Myocyte (in vitro differentiated cells): Measurements from ENCODE around the gene ALG6. TPM values are rescaled to one million over a fixed set of nuclear protein-coding genes. Genes with fewer than 3 reads are reported as not detected.
"Not testable (repeated sequence)": the region's sequence is repeated elsewhere in the genome, so short reads cannot be mapped to it uniquely, and the experiment has no call there.

Experiments used
- DNase-seq: peaks from one replicate; pipeline ENCODE4 v3.0.0-alpha.2; 2012; ENCODE audit warnings: low read depth
- total RNA-seq: library from RNA; depleted of rRNA; stranded (reverse); fragments of >200 nt; gene quantifications from 2 replicates; pipeline ENCODE4 v1.2.3, GENCODE V29; 2014

ALG6 gene
- total RNA-seq, 1 donor from 2014 or later, result 7.5 TPM

DNA sequence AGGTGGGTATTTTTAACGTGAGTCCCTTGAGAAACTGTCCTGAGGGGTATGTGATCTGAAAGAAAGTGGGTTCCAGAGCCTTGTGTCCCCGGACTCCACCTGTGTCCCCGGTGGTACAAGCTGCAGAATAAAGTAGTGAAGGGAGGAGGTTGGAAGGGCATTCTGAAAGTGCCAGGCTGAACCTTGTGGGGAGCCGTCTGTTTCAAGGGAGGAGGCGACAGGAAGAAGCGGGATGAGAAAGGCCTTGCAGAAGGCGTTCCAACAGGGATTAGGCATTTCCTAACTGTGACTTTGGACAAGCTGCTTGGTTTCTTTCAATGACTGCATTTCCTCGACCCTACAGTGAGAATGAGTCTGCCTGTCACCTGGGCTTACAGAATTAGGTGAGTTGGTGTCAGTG, 39.3 kb upstream of the ALG6 start:
- DNase-seq, result no peak

DNA sequence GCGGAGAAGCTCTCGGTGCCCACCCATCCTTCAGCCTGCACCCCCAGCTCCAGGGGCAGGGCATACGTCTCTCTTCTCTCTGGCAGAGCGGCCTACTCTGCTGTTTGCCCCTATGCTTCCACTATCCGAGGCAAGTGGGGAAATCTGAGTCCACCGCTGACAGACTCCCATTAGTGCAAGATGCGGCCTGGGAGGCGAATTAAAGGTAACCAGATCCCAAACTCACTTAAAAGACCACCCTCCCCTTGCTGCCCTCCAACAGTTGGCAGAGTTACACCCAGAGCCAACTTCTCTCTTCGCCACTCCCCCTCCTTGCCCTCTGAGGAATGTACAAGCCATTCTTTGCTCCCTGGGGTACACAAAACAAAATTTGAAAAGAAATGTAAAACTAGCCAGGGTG, 38.6 kb upstream of the ALG6 start:
- DNase-seq, result no peak

GRCh38 chr1:63329621-63330330, 37.7 kb upstream of the ALG6 start:
- DNase-seq, result no peak

- no peak for DNase-seq
These were observed 37.0 kb upstream of the ALG6 start for GRCh38 chr1:63330331-63330916.

DNA sequence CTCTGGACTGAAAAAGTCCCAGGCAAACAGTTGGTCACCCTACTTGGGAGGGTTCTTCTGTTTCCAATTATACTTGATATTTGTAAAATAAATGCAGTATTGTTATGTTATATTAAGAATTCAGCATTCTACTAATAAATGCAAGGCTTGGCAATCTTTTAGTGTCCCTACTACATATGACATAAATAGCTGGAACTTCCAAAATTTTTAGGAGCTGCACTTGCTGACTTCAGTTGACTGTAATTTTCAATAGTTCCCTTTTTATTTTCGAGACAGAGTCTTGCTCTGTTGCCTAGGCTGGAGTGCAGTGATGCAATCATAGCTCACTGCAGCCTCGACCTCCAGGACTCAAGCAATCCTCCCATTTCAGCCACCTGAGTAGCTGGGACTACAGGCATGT, 25.0 kb upstream of the ALG6 start:
- no peak for DNase-seq

DNA sequence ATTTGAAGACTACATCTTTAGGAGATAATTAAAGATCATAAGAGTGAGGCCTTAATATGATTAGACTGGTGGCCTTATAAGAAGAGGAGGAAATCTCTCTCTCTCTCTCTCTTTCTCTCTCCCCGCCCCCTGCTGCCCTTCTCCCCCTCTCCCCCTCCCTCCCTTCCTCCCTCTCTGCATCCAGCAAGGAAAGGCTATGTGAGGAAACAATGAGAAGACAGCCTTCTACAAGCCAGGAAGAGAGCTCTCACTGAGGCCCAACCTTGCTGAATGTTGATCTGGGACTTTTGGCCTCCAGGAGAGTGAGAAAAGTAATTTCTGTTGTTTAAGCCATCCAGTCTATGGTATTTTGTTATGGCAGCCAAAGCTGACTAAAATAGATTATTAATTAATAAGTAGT, 23.5 kb upstream of the ALG6 start:
- DNase-seq, result no peak

- no peak for DNase-seq
These were observed 17.1 kb upstream of the ALG6 start for GRCh38 chr1:63350320-63350719.

GRCh38 chr1:63352736-63353135, 14.7 kb upstream of the ALG6 start:
- DNase-seq, result no peak

DNA sequence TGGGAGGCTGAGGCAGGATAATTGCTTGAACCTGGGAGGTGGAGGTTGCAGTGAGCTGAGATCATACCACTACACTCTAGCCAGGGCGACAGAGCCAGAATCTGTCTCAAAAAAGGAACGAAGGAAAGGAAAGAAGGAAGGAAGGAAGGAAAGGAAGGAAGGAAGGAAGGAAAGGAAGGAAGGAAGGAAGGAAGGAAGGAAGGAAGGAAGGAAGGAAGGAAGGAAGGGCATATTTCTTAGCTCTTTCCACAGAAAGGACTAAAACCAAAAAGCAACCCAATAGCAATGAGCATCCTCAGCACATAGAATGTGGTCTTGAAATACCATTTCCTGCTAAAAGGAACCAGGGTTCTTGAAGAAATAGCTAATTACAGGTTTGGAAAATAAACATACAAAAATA, 11.2 kb upstream of the ALG6 start:
- not testable (repeated sequence) for DNase-seq

DNA sequence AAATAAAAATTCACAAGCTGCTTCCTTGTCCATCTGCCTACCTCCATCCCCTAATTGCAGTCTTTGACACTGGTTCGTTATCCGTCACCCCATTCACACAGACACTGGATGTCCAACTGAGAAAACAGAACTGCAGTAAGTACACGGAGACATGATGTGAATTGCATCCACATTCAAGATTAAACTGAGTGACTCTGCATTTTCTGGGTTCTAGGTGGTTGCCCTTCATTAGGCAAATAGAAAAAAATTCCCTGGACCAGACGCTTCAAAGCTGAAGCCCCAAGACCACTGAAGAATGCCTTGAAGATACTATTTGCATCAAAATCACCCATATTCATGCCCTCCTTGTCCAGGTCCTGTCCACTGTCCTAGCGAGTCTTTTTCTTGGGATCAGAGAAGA, 7.9 kb upstream of the ALG6 start:
- DNase-seq, result no peak

- no peak for DNase-seq
These were observed 5.4 kb upstream of the ALG6 start for GRCh38 chr1:63362073-63362472.

- no peak for DNase-seq
These were observed 4.8 kb upstream of the ALG6 start for GRCh38 chr1:63362578-63362977.

GRCh38 chr1:63363014-63363413, 4.4 kb upstream of the ALG6 start:
- no peak for DNase-seq

- DNase-seq, result no peak
These were observed 566 bp upstream of the ALG6 start for GRCh38 chr1:63366908-63367214.

GRCh38 chr1:63368131-63368530, 704 bp downstream of the ALG6 start:
- DNase-seq, result no peak

GRCh38 chr1:63379583-63379982, 12.2 kb downstream of the ALG6 start:
- DNase-seq, result no peak

- DNase-seq, result no peak
These were observed 14.3 kb downstream of the ALG6 start for GRCh38 chr1:63381741-63382140.

- no peak for DNase-seq
These were observed 34.5 kb downstream of the ALG6 start for GRCh38 chr1:63401945-63402344.

- DNase-seq, result no peak
These were observed 36.0 kb downstream of the ALG6 start for GRCh38 chr1:63403386-63403785.

DNA sequence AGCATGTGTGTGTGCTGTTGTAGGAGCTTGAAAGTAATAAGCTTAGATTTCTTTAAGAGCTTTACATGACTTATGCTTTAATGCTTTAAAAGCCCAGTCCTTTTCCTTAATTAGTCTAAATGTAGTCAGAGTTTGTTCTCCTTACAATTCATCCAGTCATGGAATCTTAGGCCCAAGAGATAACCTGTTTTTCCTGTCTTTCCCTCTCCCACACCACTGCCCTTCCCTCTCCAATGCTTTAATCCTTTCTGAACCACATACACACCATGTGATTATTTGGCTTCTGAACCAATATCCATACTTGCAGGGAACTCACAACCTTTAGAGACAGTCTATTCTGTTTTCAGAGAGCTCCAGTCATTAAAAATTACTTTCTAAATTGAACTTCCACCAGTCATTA, 37.6 kb downstream of the ALG6 start:
- DNase-seq, result no peak

- DNase-seq, result no peak
These were observed 38.6 kb downstream of the ALG6 start for GRCh38 chr1:63405987-63406386.

DNA sequence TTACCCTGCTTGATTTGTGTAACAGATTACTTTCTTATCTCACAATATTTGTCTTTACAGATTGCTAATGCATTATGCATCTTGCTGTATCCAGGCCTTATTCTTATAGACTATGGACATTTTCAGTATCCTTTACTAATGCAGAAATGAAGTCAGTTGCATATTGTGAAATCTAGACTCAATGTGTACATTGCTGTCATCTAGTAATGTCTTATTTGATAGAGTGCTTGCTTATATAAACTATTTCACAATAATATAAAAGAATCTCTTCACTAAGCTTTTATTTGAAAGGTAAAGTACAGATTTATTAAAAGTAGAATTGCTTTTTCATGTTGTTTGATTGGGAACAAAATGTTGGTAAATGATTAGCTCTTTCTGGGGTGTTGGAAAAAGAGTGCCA, 39.6 kb downstream of the ALG6 start:
- no peak for DNase-seq

GRCh38 chr1:63408331-63408730, 40.9 kb downstream of the ALG6 start:
- DNase-seq, result no peak

- DNase-seq, result no peak
These were observed 43.6 kb downstream of the ALG6 start for GRCh38 chr1:63411066-63411465.
